HG03025 (cell line): ENCODE results near the gene PPP1R14B.
A peak's percentile ranks its signal among the peaks of the same experiment; 100 is the strongest.
"Not testable (repeated sequence)": the region's sequence is repeated elsewhere in the genome, so short reads cannot be mapped to it uniquely, and the experiment has no call there.

Experiments used
- ATAC-seq: cut with Tn5 transposase; IDR thresholded peaks from one replicate; pipeline ENCODE4 v1.9.1; 2021; ENCODE audit warnings: mild to moderate bottlenecking, moderate library complexity; ENCODE audit not compliant: unreplicated experiment, low FRiP score

The PPP1R14B gene

GRCh38 chr11:64247729-64248531, 1.2 kb upstream of the PPP1R14B start:
- peak; percentile 3 for ATAC-seq

- ATAC-seq = not testable (repeated sequence)
Measured at GRCh38 chr11:64246621-64246870, 197 bp downstream of the PPP1R14B start.

- no peak for ATAC-seq
Measured at GRCh38 chr11:64245797-64246620, 734 bp downstream of the PPP1R14B start.

GRCh38 chr11:64245401-64245796, 1.3 kb downstream of the PPP1R14B start:
- ATAC-seq = no peak

GRCh38 chr11:64244966-64245365, 1.8 kb downstream of the PPP1R14B start:
- no peak for ATAC-seq

GRCh38 chr11:64244107-64244506, 2.6 kb downstream of the PPP1R14B start:
- ATAC-seq = no peak

GRCh38 chr11:64243236-64243854, 3.4 kb downstream of the PPP1R14B start:
- no peak for ATAC-seq

- peak; percentile 45 for ATAC-seq
Measured at GRCh38 chr11:64241491-64242374, 5.0 kb downstream of the PPP1R14B start.

GRCh38 chr11:64241241-64241490, 5.6 kb downstream of the PPP1R14B start:
- ATAC-seq = peak; percentile 39

GRCh38 chr11:64240435-64241240, 6.1 kb downstream of the PPP1R14B start, which contains the start of gene FKBP2:
Gene FKBP2 (plus strand): TSS chr11:64241095. CDS start chr11:64242388, 1,293 bp downstream.
- ATAC-seq = peak; percentile 53

- no peak for ATAC-seq
Measured at GRCh38 chr11:64239662-64240434, 6.9 kb downstream of the PPP1R14B start.

- no peak for ATAC-seq
Measured at GRCh38 chr11:64238999-64239398, 7.7 kb downstream of the PPP1R14B start.

- no peak for ATAC-seq
Measured at GRCh38 chr11:64238076-64238475, 8.7 kb downstream of the PPP1R14B start.

- ATAC-seq = no peak
Measured at GRCh38 chr11:64237484-64237951, 9.2 kb downstream of the PPP1R14B start.

- ATAC-seq = no peak
Measured at GRCh38 chr11:64235437-64236161, 11.1 kb downstream of the PPP1R14B start.

- ATAC-seq = no peak
Measured at GRCh38 chr11:64234647-64235379, 11.9 kb downstream of the PPP1R14B start.

GRCh38 chr11:64233913-64234586, 12.7 kb downstream of the PPP1R14B start, which contains the start of gene VEGFB:
Gene VEGFB (plus strand): TSS chr11:64234584. CDS start chr11:64234834, 250 bp downstream.
- ATAC-seq = no peak
